Measurements from ENCODE around the gene SLC11A1.

SLC11A1 gene

GRCh38 chr2:218404351-218405085, 22.4 kb downstream of the SLC11A1 start:
- DNase-seq = no peak

GRCh38 chr2:218405086-218405745, 23.1 kb downstream of the SLC11A1 start:
- DNase-seq = no peak

- peak in 1 of 58 donors; percentile 32 for DNase-seq
Measured at GRCh38 chr2:218405746-218406208, 23.7 kb downstream of the SLC11A1 start.

GRCh38 chr2:218406209-218406948, 24.3 kb downstream of the SLC11A1 start:
- peak; percentile 64 to 99 (median 94) for DNase-seq

GRCh38 chr2:218406949-218407618, 25.0 kb downstream of the SLC11A1 start:
- peak in 48 of 58 donors; percentile 29 to 72 (median 47) for DNase-seq

GRCh38 chr2:218407717-218408116, 25.6 kb downstream of the SLC11A1 start:
- DNase-seq = no peak

GRCh38 chr2:218418321-218418716, 36.2 kb downstream of the SLC11A1 start:
- DNase-seq = no peak

GRCh38 chr2:218418717-218419458, 36.8 kb downstream of the SLC11A1 start, which contains the start of gene VIL1:
VIL1 (plus strand) TSS chr2:218419123; CDS start chr2:218423779, 4,656 bp downstream.
- no peak for DNase-seq

- DNase-seq = no peak
Measured at GRCh38 chr2:218419630-218420216, 37.6 kb downstream of the SLC11A1 start.

- DNase-seq = no peak
Measured at GRCh38 chr2:218421027-218421426, 39.0 kb downstream of the SLC11A1 start.

GRCh38 chr2:218422403-218423086, 40.5 kb downstream of the SLC11A1 start:
- DNase-seq = no peak

- DNase-seq = no peak
Measured at GRCh38 chr2:218423584-218423983, 41.5 kb downstream of the SLC11A1 start.

GRCh38 chr2:218425531-218425930, 43.5 kb downstream of the SLC11A1 start:
- no peak for DNase-seq

- no peak for DNase-seq
Measured at GRCh38 chr2:218427741-218428140, 45.7 kb downstream of the SLC11A1 start.

GRCh38 chr2:218428846-218429558, 46.9 kb downstream of the SLC11A1 start:
- no peak for DNase-seq

- no peak for DNase-seq
Measured at GRCh38 chr2:218429911-218430692, 48.0 kb downstream of the SLC11A1 start.

GRCh38 chr2:218430721-218431120, 48.6 kb downstream of the SLC11A1 start:
- DNase-seq = no peak

- DNase-seq = no peak
Measured at GRCh38 chr2:218431878-218432277, 49.8 kb downstream of the SLC11A1 start.
